Esophagus muscularis mucosa (tissue), 4 donors: ENCODE measurements around the gene LRP2BP. TPM values are rescaled to one million over a fixed set of nuclear protein-coding genes. Genes with fewer than 3 reads are reported as not detected.

Experiments used
- DNase-seq: peaks from one replicate; pipeline ENCODE4 v3.0.0-alpha.2; 2017; ENCODE audit errors: extremely low spot score
- H3K27ac ChIP-seq, 4 donors: fragments of 200-600 bp; sonication (generic); replicated peaks in 1 of 4; 1 replicate in 3 of 4; 2 replicates in 1 of 4; pipeline ENCODE4 v1.5.1; 2016 to 2019; ENCODE audit warnings: mild to moderate bottlenecking in 1 of 4
- H3K27me3 ChIP-seq, 4 donors: fragments of 200-600 bp; sonication (generic); one replicate each; pipeline versions ENCODE4 v1.5.1 to v1.6.0; 2016 to 2019
- H3K36me3 ChIP-seq, 4 donors: fragments of 200-600 bp; sonication (generic); one replicate each; pipeline ENCODE4 v1.5.1; 2016 to 2019
- H3K4me1 ChIP-seq, 4 donors: fragments of 200-600 bp; sonication (generic); one replicate each; pipeline ENCODE4 v1.5.1; 2016 to 2019
- H3K4me3 ChIP-seq, 4 donors: fragments of 200-600 bp; sonication (generic); 1 replicate in 2 of 4; 2 replicates in 2 of 4; pipeline ENCODE4 v1.5.1; 2016 to 2019; ENCODE audit warnings: mild to moderate bottlenecking in 4 of 4, moderate library complexity in 1 of 4
- H3K9me3 ChIP-seq, 4 donors: fragments of 200-600 bp; sonication (generic); 1 replicate in 3 of 4; 2 replicates in 1 of 4; pipeline ENCODE4 v1.5.1; 2016 to 2019
- CTCF ChIP-seq, 3 experiments: fragments of 200-600 bp in 2 of 3; fragments of 450-650 bp in 1 of 3; sonication (generic) in 2 of 3; IDR thresholded peaks; one replicate each; pipeline ENCODE4 v1.5.1; 2017 to 2019; ENCODE audit warnings: antibody characterized with exemption in 3 of 3, mild to moderate bottlenecking in 2 of 3, moderate library complexity in 1 of 3
- EP300 ChIP-seq: sonication (generic); formaldehyde crosslinking; IDR thresholded peaks from one replicate; pipeline ENCODE4 v1.6.1; 2017; ENCODE audit warnings: antibody characterized with exemption
- POLR2A ChIP-seq: fragments of 450-650 bp; IDR thresholded peaks from one replicate; pipeline ENCODE4 v1.6.1; 2017; ENCODE audit warnings: antibody characterized with exemption, moderate library complexity, mild to moderate bottlenecking, low read depth
- POLR2AphosphoS5 ChIP-seq, 2 donors: sonication (generic); formaldehyde crosslinking; IDR thresholded peaks; one replicate each; pipeline ENCODE4 v1.6.1; 2017; ENCODE audit warnings: antibody characterized with exemption in 2 of 2
- WGBS: methylation state at CpG from one replicate; pipeline ENCODE4 v1.1.5; 2018; 5-methylcytosine and 5-hydroxymethylcytosine counted together
- intact Hi-C: fragments of 100-400 bp; cut with DNase I; formaldehyde crosslinking; loops from one replicate; pipeline ENCODE4 v1.15.1; 2023
- total RNA-seq, 4 donors: library from RNA; depleted of rRNA; stranded (reverse); fragments of >200 nt; gene quantifications; one replicate each; pipeline versions ENCODE4 v1.1.0 to v1.2.1, GENCODE V29; 2016

The LRP2BP gene
- total RNA-seq, 4 donors from 2014 or later: 0.46 to 2.1 (median 0.57) TPM

DNA sequence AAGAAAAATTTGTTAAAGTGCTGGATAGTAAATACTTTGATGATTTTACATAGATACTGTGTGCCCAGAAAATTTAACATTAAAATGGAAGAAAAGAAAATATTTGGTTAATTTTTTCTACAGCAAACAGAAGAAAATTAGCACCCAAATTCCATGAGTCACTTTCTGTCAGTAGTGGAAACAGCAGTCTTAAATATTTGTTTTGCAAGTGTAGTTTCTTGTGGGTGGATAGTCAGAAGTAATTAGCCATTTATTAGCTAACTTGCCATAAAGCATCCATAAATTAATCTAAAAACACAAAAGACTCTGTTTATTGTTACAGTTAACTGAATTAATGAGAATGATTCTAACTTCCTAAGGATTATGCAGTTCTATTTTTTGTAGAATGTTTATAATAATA lies 39.7 kb upstream of the LRP2BP start:
- no peak for DNase-seq
- intact Hi-C loops: no loop called here
- Histone ChIP-seq H3K9me3 (no peaks in the 10 kb centered on the region), H3K27me3 (no peaks in the 10 kb centered on the region), H3K27ac (no peak overlapping the region), H3K4me1 (no peaks in the 10 kb centered on the region), H3K4me3 (no peak overlapping the region), H3K36me3 (no peaks in the 10 kb centered on the region)
- no peak for TF ChIP-seq CTCF (IDR thresholded peaks at IDR 0.05)
- TF ChIP-seq POLR2A: no peak
- TF ChIP-seq POLR2AphosphoS5 (IDR thresholded peaks at IDR 0.05): no peak
- no peak for TF ChIP-seq EP300

DNA sequence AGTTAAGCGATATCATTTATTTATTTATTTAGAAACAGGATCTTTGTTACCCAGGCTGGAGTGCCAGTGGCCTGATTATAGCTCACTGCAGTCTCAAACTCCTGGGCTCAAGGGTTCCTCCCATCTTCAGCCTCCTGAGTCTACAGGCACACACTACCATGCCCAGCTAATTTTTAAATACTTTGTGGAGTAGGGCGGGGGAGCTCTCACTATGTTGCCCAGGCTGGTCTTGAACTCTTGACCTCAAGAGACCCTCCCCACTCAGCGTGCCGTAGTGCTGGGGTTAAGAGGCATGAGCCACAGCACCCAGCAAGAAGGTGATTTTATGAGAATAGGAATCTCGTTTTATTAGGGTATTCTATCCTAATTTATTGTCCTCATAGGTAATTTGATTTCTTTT lies 33.9 kb upstream of the LRP2BP start:
- Histone ChIP-seq H3K9me3 (no peaks in the 10 kb centered on the region), H3K4me1 (peaks cover 8 to 10% (median 9%) of the 10 kb centered on the region in 4 donors), H3K27me3 (no peaks in the 10 kb centered on the region), H3K36me3 (no peaks in the 10 kb centered on the region), H3K4me3 (no peak overlapping the region), H3K27ac (no peak overlapping the region)
- TF ChIP-seq POLR2AphosphoS5 (IDR thresholded peaks at IDR 0.05): no peak
- TF ChIP-seq POLR2A: no peak
- TF ChIP-seq EP300: no peak
- no peak for TF ChIP-seq CTCF (IDR thresholded peaks at IDR 0.05)
- intact Hi-C loops: loop anchor here (5.0 kb wide), 1 partner anchor 38 kb away; no protein-coding TSS in a partner anchor
- WGBS: 63% methylated on average over 5 of the region's 5 CpGs
- no peak for DNase-seq

DNA sequence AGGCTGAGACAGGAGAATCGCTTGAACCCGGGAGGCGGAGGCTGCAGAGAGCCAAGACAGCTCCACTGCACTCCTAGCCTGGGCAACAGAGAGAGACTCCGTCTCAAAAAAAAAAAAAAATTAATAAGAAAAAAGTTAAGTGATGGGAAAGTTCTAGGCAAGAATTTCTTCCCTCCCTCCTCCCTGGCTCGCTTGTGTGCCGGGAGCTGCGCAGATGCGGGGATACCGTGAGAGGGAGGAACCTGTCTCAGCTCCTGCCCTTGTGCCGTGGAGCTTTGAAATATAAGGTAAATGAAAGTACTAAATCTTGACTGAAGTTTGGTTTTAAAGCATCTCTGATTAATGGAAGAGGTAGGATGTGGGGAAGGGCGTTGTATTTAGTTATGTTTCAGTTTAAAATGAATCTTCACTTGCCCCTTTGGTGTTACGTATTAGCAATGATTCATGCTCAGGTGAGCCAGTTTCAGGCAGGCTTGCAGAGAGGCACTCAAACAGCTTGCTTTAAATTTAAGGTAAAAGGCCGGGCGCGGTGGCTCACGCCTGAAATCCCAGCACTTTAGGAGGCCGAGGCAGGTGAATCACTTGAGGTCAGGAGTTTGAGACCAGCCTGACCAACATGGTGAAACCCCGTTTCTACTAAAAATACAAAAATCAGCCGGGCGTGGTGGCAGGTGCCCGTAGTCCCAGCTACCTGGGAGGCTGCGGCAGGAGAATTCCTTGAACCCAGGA lies 31.4 kb upstream of the LRP2BP start:
- WGBS: 89% methylated on average over 22 of the region's 22 CpGs
- no peak for DNase-seq
- Histone ChIP-seq H3K27ac (no peak overlapping the region), H3K4me1 (peaks cover 27 to 35% (median 33%) of the 10 kb centered on the region in 4 donors), H3K4me3 (no peak overlapping the region), H3K27me3 (no peaks in the 10 kb centered on the region), H3K36me3 (peaks cover 0 to 2% (median under 1%) of the 10 kb centered on the region in 4 donors), H3K9me3 (no peaks in the 10 kb centered on the region)
- no peak for TF ChIP-seq CTCF (IDR thresholded peaks at IDR 0.05)
- intact Hi-C loops: loop anchor here (5.0 kb wide), 1 partner anchor 40 kb away; no protein-coding TSS in a partner anchor

GRCh38 chr4:185425647-185426352 lies 30.1 kb upstream of the LRP2BP start, which contains the start of gene UFSP2:
UFSP2 (minus strand) TSS chr4:185425964; CDS start chr4:185425868, 96 bp downstream.
- no peaks in the 10 kb centered on the region for H3K27me3 ChIP-seq
- peaks cover 34 to 48% (median 46%) of the 10 kb centered on the region in 4 donors for H3K4me1 ChIP-seq
- peak; percentile 98 for DNase-seq
- peak within 1 kb of the TSS; percentile 83 to 89 (median 86) for H3K4me3 ChIP-seq
- TF ChIP-seq CTCF (IDR thresholded peaks at IDR 0.05): peak in 1 of 3 experiments; percentile 16
- TF ChIP-seq EP300: no peak
- peak; percentile 88 to 92 for TF ChIP-seq POLR2AphosphoS5 (IDR thresholded peaks at IDR 0.05)
- TF ChIP-seq POLR2A: peak; percentile 56
- intact Hi-C loops: loop anchor here (5.0 kb wide), 1 partner anchor 42 kb away; no protein-coding TSS in a partner anchor
- H3K9me3 ChIP-seq: no peaks in the 10 kb centered on the region
- peak within 1 kb of the TSS; percentile 96 to 97 (median 96) for H3K27ac ChIP-seq
- peaks cover 0 to 12% (median 7%) of the 10 kb centered on the region in 4 donors for H3K36me3 ChIP-seq
- 1% methylated on average over 20 of the region's 66 CpGs for WGBS
